SU-DHL-6 (cell line): ENCODE results near the gene DNAJC10.

ENCODE experiments used
- H2AFZ ChIP-seq: fragments of 200-600 bp; sonication (generic); 2 replicates; pipeline ENCODE4 v1.6.1; 2014; ENCODE audit warnings: low read depth, mild to moderate bottlenecking, moderate library complexity, mixed read lengths, antibody characterized with exemption, low read length; ENCODE audit not compliant: severe bottlenecking
- H3F3A ChIP-seq: fragments of 200-600 bp; shearing (Covaris generic); 2 replicates; pipeline ENCODE4 v1.6.0; 2016; ENCODE audit warnings: antibody characterized with exemption, mild to moderate bottlenecking; ENCODE audit not compliant: insufficient read depth
- H3K27ac ChIP-seq: fragments of 200-600 bp; sonication (generic); 2 replicates; pipeline ENCODE4 v1.5.1; 2016; ENCODE audit warnings: low read depth, mild to moderate bottlenecking, low read length, moderate library complexity, mixed read lengths
- H3K27me3 ChIP-seq: fragments of 200-600 bp; sonication (generic), shearing (Covaris generic); 2 replicates; pipeline ENCODE4 v1.6.0; 2014; ENCODE audit warnings: mild to moderate bottlenecking, low read length
- H3K36me3 ChIP-seq: fragments of 200-600 bp; sonication (generic); 2 replicates; pipeline ENCODE4 v1.6.1; 2014; ENCODE audit warnings: mild to moderate bottlenecking, low read length, mixed read lengths
- H3K4me2 ChIP-seq: fragments of 300-600, 200-600 bp; shearing (Covaris generic), sonication (generic); 2 replicates; pipeline ENCODE4 v1.6.0; 2014; ENCODE audit warnings: low read length, low read depth, mild to moderate bottlenecking; ENCODE audit not compliant: poor library complexity, severe bottlenecking
- H3K4me3 ChIP-seq: fragments of 200-600 bp; sonication (generic); 2 replicates; pipeline ENCODE4 v1.5.1; 2014; ENCODE audit warnings: antibody characterized with exemption, low read length, mild to moderate bottlenecking, mixed read lengths; ENCODE audit not compliant: insufficient read depth, poor library complexity, severe bottlenecking
- H3K79me2 ChIP-seq: fragments of 200-600 bp; sonication (generic); 2 replicates; pipeline ENCODE4 v1.6.1; 2014; ENCODE audit warnings: mild to moderate bottlenecking, low read length, moderate library complexity; ENCODE audit not compliant: insufficient read depth
- H3K9ac ChIP-seq: fragments of 200-600 bp; sonication (generic); 2 replicates; pipeline ENCODE4 v1.7.0; 2014; ENCODE audit warnings: mild to moderate bottlenecking, low read length
- H3K9me2 ChIP-seq: fragments of 200-600 bp; sonication (generic); replicated peaks from 2 replicates; pipeline ENCODE4 v1.6.1; 2014; ENCODE audit warnings: low read length; ENCODE audit not compliant: insufficient read depth
- H3K9me3 ChIP-seq: fragments of 200-600 bp; sonication (generic); 2 replicates; pipeline ENCODE4 v1.6.1; 2014; ENCODE audit warnings: low read length, mixed read lengths; ENCODE audit not compliant: insufficient read depth
- H4K20me1 ChIP-seq: fragments of 200-600 bp; sonication (generic); 2 replicates; pipeline ENCODE4 v1.6.1; 2014; ENCODE audit warnings: low read depth, mild to moderate bottlenecking, antibody characterized with exemption, low read length, moderate library complexity, mixed read lengths
- CTCF ChIP-seq: fragments of 200-600 bp; sonication (generic); IDR thresholded peaks from one replicate; pipeline ENCODE4 v1.5.1; 2017; ENCODE audit warnings: antibody characterized with exemption, mild to moderate bottlenecking, low read length, moderate library complexity; ENCODE audit not compliant: insufficient read depth, poor library complexity, severe bottlenecking
- EZH2phosphoT487 ChIP-seq: fragments of 200-600 bp; sonication (generic), shearing (Covaris generic); conservative IDR thresholded peaks from 2 replicates; pipeline ENCODE4 v1.6.1; 2018; ENCODE audit warnings: mild to moderate bottlenecking, antibody characterized with exemption, low read length, moderate library complexity, mixed read lengths

The DNAJC10 gene

DNA sequence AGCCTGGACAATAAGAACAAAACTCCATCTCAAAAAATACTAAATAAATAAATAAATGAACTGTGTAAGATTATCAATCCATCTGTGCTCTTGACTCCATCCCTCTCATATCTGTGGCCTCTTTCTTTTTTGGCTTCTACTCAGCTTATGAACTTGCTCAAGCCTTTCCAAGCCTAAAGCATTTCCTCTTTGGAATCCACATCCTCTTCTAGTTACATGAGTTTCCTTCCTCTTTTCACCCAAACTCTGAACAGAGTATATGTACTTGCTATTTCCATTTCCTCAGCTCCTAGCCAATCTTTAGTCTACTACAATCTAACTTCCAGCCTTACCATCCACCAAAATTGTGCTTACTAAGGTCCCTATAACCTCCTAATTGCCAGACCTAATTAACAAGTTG, 2.5 kb upstream of the DNAJC10 start:
- Histone ChIP-seq H3K4me2 (no peak overlapping the region), H3K9me2 (no peaks in the 10 kb centered on the region), H4K20me1 (no peaks in the 10 kb centered on the region), H3F3A (peaks cover 24% of the 10 kb centered on the region), H3K4me3 (no peak overlapping the region), H3K79me2 (peaks cover 14% of the 10 kb centered on the region), H2AFZ (no peak overlapping the region), H3K27ac (no peak overlapping the region), H3K36me3 (0 out of 2 replicates have a peak, but pooled peaks cover 5% of the 10 kb centered on the region), H3K9me3 (no peaks in the 10 kb centered on the region), H3K9ac (no peak overlapping the region), H3K27me3 (no peaks in the 10 kb centered on the region)
- TF ChIP-seq CTCF (no peak), EZH2phosphoT487 (no peak)

DNA sequence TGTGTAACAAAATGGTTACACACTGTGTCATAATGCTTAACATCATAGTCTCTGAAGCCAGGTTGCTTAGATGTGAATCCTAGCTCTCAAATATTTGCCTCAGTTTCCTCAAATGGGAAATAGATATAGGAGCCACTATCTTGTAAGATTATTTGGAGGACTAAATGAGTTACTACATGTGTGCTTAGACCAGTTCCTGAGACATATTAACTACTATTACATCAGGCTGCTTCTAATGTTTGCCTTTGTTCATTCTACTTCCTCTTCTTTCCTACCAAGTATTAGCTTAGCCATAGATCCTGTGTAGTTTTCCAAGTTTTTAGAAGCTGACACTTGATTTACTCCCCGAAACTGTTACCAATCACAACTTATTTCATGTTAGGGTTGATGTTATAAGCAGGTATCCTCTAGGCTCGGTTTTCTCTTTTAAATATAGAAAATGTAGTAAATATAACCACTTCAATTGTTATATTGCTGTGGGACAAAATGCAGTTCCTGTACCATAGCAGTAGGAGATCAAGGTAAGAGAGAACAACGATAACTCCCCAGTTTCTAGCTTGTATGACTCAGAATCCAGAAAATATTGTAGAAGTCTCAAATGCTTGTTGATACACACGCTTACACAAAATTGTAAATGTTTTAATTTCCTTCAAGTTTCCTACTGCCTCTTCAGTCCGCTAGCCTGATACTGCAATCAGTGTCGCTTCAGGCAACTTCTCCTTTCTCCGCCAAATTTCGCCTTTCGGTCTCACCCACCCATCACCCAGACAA, 751 bp upstream of the DNAJC10 start:
- TF ChIP-seq EZH2phosphoT487 (no peak), CTCF (no peak)
- H3K9ac ChIP-seq, result peak overlapping the region; percentile 83

DNA sequence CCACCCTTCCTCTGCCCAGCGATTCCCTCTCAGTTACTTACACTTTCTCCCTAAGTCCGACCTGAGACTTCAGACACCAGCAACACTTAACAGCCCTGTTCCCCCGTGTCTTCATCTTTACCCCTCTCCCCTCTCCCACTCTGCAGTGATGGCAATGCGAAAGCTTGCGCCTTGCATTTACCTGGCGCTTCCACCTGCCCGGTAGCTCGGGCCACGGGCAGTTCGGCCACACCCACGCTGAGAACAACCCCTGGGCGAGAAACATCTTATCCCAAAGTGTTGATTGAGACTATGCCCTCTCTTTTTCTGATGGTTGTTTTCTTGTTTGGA, 558 bp downstream of the DNAJC10 start:
- Histone ChIP-seq H3K79me2 (peaks cover 42% of the 10 kb centered on the region), H3K27ac (peak overlapping the region; percentile 98), H3K4me2 (peak overlapping the region; percentile 98)

More for the DNA sequence above, 751 bp upstream of the DNAJC10 start:
- Histone ChIP-seq H3K4me2 (peak overlapping the region; percentile 98), H2AFZ (peak overlapping the region; percentile 83), H3F3A (peaks cover 36% of the 10 kb centered on the region), H3K9me3 (no peaks in the 10 kb centered on the region), H4K20me1 (no peaks in the 10 kb centered on the region), H3K9me2 (no peaks in the 10 kb centered on the region), H3K4me3 (peak overlapping the region; percentile 78), H3K27me3 (no peaks in the 10 kb centered on the region), H3K36me3 (peaks cover 13% of the 10 kb centered on the region; the same call in 1 of the 2 replicates), H3K27ac (peak overlapping the region; percentile 98), H3K79me2 (peaks cover 29% of the 10 kb centered on the region)

More for the DNA sequence above, 558 bp downstream of the DNAJC10 start:
- H3K36me3 ChIP-seq, result peaks cover 25% of the 10 kb centered on the region
- no peaks in the 10 kb centered on the region for H3K9me2 ChIP-seq
- TF ChIP-seq EZH2phosphoT487 (no peak), CTCF (no peak)
- peak overlapping the region; percentile 83 for H2AFZ ChIP-seq
- H3K9ac ChIP-seq, result peak overlapping the region; percentile 83
- H4K20me1 ChIP-seq, result 0 out of 2 replicates have a peak, but pooled peaks cover 4% of the 10 kb centered on the region
- H3K27me3 ChIP-seq, result no peaks in the 10 kb centered on the region
- peaks cover 36% of the 10 kb centered on the region for H3F3A ChIP-seq
- peak overlapping the region; percentile 78 for H3K4me3 ChIP-seq
- H3K9me3 ChIP-seq, result no peaks in the 10 kb centered on the region
